WERI-Rb-1 (cell line): ENCODE data around the gene SERTAD1.

ENCODE experiments used
- DNase-seq: peaks from one replicate; pipeline ENCODE4 v3.0.0-alpha.2; 2020
- H3K27ac ChIP-seq: fragments of 250-450 bp; sonication (Bioruptor Pico); 2 replicates; pipeline ENCODE4 v1.5.1; 2020; ENCODE audit warnings: mild to moderate bottlenecking, moderate library complexity
- H3K27me3 ChIP-seq: fragments of 250-450 bp; sonication (Bioruptor Pico); 2 replicates; pipeline ENCODE4 v1.5.1; 2021; ENCODE audit warnings: mild to moderate bottlenecking, low read depth, moderate library complexity; ENCODE audit not compliant: insufficient read depth, severe bottlenecking
- H3K36me3 ChIP-seq: fragments of 250-450 bp; sonication (Bioruptor Pico); 2 replicates; pipeline ENCODE4 v1.5.1; 2020; ENCODE audit warnings: mild to moderate bottlenecking, moderate library complexity
- H3K4me3 ChIP-seq: 2 replicates; pipeline ENCODE4 v1.5.1; 2011; ENCODE audit warnings: low read depth, mild to moderate bottlenecking, control low read depth, low read length
- H3K9me3 ChIP-seq: fragments of 250-450 bp; sonication (Bioruptor Pico); 2 replicates; pipeline ENCODE4 v1.5.1; 2021; ENCODE audit warnings: mild to moderate bottlenecking, moderate library complexity; ENCODE audit not compliant: severe bottlenecking
- TF ChIP-seq, protein P1 (sequence below): IDR thresholded peaks from 2 replicates; pipeline ENCODE4 v1.5.1; 2011; ENCODE audit warnings: low read depth, mild to moderate bottlenecking, control low read depth, inconsistent platforms, low read length

SERTAD1 gene

DNA sequence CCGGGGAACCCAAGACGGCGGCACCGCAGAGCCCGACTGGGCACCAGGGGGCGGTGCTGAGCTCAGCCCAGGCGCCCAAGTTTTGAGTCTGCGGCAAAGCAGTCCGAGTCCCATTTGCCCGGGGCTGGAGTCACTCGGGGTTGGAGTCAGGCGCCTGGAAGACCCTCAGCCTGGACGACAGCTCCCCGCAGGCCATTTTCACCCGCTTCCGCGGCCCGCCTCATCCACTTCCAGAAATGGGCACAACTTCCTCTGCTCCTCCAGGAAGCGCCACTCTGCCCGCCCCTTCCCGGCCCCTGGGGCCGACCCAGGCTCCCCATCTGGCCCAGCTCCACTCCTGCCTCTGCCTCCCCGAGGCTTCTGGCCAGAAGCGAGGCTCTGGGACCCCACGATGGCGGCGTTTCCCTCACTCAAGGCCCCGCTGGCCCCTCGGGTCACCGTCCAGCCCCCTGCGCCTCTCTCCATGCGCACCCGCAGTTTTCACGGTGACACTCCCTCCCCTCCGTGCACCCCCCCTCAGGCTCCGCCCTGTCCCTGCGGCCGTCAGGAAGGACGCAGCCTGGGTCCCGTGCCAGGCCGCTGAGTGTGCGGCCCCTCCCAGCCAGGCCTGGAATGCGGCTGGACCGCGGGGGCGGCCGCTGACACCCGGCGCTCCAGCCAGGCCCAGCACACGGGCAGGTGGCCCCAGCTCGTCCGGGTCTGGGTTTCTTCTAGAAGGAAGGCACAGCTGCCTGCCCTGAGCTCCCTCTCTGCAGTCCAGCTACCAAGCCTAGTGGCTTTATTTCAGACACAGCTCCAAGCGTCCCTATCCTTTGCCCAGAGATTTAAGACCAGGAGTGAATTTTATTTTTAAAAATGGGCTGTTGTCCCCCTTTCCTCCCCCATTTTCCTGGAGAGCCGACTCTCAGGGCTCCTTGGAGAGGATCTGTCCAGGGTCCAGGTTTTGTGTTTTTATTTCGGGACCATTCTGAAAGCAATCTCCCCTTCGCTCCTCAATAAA, 4.7 kb downstream of the SERTAD1 start:
- H3K9me3 ChIP-seq: no peaks in the 10 kb centered on the region
- peak overlapping the region; percentile 84 for H3K4me3 ChIP-seq
- TF ChIP-seq, protein P1, sequence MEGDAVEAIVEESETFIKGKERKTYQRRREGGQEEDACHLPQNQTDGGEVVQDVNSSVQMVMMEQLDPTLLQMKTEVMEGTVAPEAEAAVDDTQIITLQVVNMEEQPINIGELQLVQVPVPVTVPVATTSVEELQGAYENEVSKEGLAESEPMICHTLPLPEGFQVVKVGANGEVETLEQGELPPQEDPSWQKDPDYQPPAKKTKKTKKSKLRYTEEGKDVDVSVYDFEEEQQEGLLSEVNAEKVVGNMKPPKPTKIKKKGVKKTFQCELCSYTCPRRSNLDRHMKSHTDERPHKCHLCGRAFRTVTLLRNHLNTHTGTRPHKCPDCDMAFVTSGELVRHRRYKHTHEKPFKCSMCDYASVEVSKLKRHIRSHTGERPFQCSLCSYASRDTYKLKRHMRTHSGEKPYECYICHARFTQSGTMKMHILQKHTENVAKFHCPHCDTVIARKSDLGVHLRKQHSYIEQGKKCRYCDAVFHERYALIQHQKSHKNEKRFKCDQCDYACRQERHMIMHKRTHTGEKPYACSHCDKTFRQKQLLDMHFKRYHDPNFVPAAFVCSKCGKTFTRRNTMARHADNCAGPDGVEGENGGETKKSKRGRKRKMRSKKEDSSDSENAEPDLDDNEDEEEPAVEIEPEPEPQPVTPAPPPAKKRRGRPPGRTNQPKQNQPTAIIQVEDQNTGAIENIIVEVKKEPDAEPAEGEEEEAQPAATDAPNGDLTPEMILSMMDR: peak; percentile 87
- no peaks in the 10 kb centered on the region for H3K27me3 ChIP-seq
- peak; percentile 86 for DNase-seq
- H3K27ac ChIP-seq: peak overlapping the region; percentile 96
- H3K36me3 ChIP-seq: 0 out of 2 replicates have a peak, but pooled peaks cover 3% of the 10 kb centered on the region

DNA sequence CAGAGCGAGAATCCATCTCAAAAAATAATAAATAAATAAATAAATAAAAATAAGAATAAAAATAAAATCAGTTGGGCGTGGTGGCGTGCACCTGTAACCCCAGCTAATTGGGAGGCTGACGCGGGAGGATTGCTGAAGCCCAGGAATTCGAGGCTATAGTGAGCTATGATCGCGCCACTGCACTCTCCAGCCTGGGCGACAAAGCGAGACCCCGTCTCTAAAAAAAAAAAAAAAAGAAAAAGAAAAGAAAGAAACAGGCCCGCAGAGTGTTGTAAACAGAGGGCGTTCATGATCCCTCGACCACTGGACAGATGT, 5.4 kb downstream of the SERTAD1 start:
- peak overlapping the region; percentile 84 for H3K4me3 ChIP-seq
- DNase-seq: no peak
- peak overlapping the region; percentile 96 for H3K27ac ChIP-seq

DNA sequence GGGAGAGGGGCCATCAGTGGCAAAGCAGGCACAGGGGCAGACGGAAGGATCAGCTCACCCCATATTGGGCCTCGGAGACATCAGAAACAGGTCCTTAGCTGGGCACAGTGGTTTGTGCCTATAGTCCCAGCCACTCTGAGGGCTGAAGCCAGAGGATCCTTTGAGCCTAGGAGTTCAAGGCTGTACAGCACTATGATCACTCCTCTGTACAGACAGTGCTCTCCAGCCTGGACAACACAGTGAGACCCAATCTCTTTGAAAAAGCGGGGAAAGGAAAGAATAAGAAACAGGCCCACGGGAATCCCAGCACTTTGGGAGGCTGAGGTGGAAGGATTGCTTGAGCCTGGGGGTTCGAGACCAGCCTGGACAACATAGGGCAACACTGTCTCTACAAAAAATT, 6.0 kb downstream of the SERTAD1 start:
- no peaks in the 10 kb centered on the region for H3K9me3 ChIP-seq
- H3K4me3 ChIP-seq: no peak overlapping the region
- DNase-seq: no peak
- TF ChIP-seq, protein P1: no peak
- H3K27ac ChIP-seq: no peak overlapping the region
- no peaks in the 10 kb centered on the region for H3K27me3 ChIP-seq
- no peaks in the 10 kb centered on the region for H3K36me3 ChIP-seq

More for the DNA sequence above, 5.4 kb downstream of the SERTAD1 start:
- Histone ChIP-seq H3K36me3 (0 out of 2 replicates have a peak, but pooled peaks cover 1% of the 10 kb centered on the region), H3K9me3 (no peaks in the 10 kb centered on the region), H3K27me3 (no peaks in the 10 kb centered on the region)
- TF ChIP-seq, protein P1: no peak

DNA sequence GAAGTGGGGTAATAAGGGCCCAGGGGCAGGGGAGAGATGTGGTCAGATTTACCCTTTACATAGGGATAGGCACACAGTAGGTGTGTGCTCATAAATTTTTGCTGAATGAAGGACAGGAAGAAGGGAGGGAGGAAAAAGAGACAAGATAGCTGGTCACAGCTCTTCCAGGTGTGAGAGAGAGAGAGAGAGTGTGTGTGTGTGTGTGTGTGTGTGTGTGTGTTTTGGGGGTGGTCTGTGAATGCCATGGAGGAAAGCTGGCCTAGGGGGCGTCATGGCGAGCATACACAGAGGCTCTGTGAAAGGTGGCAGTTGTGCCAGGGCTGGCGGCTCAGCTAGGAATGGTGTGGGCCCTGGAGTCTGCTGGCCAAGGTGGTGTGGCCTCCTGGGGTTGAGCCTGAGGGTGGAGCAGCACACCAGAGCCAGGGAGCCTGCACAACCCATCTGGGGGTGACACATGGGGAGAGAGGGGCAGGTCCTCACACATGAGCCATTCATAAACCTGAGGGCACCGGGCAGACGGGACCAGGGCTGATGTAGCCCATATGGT, 6.7 kb downstream of the SERTAD1 start:
- TF ChIP-seq, protein P1: no peak
- Histone ChIP-seq H3K4me3 (no peak overlapping the region), H3K27ac (no peak overlapping the region), H3K36me3 (no peaks in the 10 kb centered on the region), H3K27me3 (no peaks in the 10 kb centered on the region), H3K9me3 (no peaks in the 10 kb centered on the region)
- no peak for DNase-seq

DNA sequence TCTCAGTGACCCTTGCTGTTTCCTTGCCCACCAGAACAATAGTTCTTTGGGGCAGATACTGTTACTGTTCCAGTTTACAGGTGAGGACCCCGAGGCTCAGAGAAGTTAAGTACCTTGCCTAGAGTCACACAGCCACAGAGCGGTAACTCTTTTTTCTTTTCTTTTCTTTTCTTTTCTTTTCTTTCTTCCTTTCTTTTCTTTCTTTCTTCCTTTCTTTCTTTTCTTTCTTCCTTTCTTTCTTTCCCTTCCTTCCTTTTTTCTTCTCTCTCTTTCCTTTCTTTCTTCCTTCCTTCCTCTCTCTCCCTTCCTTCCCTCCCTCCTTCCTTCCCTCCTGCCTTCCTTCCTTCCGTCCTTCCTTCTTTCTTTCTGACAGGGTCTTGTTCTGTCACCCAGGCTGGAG, 7.8 kb downstream of the SERTAD1 start:
- DNase-seq: no peak
- Histone ChIP-seq H3K4me3 (no peak overlapping the region), H3K9me3 (no peaks in the 10 kb centered on the region), H3K36me3 (no peaks in the 10 kb centered on the region), H3K27ac (no peak overlapping the region), H3K27me3 (no peaks in the 10 kb centered on the region)
- TF ChIP-seq, protein P1: no peak
